Neural cell (in vitro differentiated cells): ENCODE data around the gene C2CD2.

Experiments
- EP300 ChIP-seq: fragments of 450-650 bp; conservative IDR thresholded peaks from 2 replicates; pipeline ENCODE4 v1.6.1; 2014; ENCODE audit warnings: antibody characterized with exemption, mild to moderate bottlenecking, moderate library complexity; ENCODE audit not compliant: poor library complexity, severe bottlenecking
- EZH2 ChIP-seq: fragments of 200-600, 300-800 bp; shearing (Covaris generic), sonication (generic); IDR thresholded peaks from 2 replicates; pipeline ENCODE4 v1.6.1; 2014; ENCODE audit warnings: antibody characterized with exemption, low read length, borderline replicate concordance, mild to moderate bottlenecking; ENCODE audit not compliant: insufficient read depth, poor library complexity, severe bottlenecking
- POLR2AphosphoS5 ChIP-seq: IDR thresholded peaks from 2 replicates; pipeline ENCODE4 v1.6.1; 2012
- RAD21 ChIP-seq: fragments of 450-650 bp; conservative IDR thresholded peaks from 2 replicates; pipeline ENCODE4 v1.6.1; 2014; ENCODE audit warnings: antibody characterized with exemption, mild to moderate bottlenecking, moderate library complexity
- SMC3 ChIP-seq: fragments of 450-650 bp; conservative IDR thresholded peaks from 2 replicates; pipeline ENCODE4 v1.6.1; 2014; ENCODE audit warnings: antibody characterized with exemption, mild to moderate bottlenecking, moderate library complexity; ENCODE audit not compliant: poor library complexity
- TAF1 ChIP-seq: IDR thresholded peaks from 2 replicates; pipeline ENCODE4 v1.6.1; 2012; ENCODE audit warnings: low read depth
- TF ChIP-seq, protein P1 (sequence below): fragments of 450-650 bp; IDR thresholded peaks from 2 replicates; pipeline ENCODE4 v1.5.1; 2014; ENCODE audit warnings: antibody characterized with exemption, mild to moderate bottlenecking, moderate library complexity; ENCODE audit not compliant: poor library complexity, severe bottlenecking
- TF ChIP-seq, protein P2 (sequence below): IDR thresholded peaks from 2 replicates; pipeline ENCODE4 v1.6.1; 2012; ENCODE audit warnings: borderline replicate concordance

DNA sequence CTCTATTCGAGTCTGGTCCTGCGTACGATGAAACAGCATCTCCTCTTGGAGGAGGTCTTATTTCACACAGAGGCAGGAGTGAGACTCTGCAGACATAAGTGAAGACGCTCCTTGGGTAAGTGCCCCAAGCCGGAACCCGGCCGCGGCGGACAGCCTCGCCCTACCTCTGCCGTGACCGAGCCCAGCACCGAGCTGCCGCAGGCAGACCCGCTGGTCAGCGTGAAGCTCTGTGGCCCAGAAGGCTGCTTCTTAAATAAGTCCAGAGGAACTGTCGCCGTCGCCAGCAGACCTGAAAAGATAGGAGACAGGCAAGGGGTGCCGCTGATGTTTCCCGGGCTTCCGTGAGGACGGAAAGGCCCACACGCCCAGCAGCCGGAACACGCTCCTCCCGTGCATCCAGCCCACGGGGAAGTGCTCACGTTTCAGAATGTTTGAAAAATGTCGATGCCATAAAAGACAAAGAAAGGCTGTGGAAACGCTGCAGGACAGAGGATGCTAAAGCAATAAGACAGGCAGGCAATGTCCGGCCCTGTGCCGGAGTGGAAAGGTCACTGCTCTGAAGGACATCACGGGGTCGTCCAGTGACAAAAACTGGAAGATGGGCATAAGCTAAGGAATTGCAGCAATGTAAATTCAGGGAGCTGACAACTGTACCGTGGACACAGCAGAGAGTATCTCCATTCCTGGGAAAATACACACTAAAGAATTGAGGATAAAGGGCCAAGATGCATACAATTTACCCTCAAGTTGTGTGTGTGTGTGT lies 46.1 kb downstream of the C2CD2 start:
- TF ChIP-seq, protein P1, sequence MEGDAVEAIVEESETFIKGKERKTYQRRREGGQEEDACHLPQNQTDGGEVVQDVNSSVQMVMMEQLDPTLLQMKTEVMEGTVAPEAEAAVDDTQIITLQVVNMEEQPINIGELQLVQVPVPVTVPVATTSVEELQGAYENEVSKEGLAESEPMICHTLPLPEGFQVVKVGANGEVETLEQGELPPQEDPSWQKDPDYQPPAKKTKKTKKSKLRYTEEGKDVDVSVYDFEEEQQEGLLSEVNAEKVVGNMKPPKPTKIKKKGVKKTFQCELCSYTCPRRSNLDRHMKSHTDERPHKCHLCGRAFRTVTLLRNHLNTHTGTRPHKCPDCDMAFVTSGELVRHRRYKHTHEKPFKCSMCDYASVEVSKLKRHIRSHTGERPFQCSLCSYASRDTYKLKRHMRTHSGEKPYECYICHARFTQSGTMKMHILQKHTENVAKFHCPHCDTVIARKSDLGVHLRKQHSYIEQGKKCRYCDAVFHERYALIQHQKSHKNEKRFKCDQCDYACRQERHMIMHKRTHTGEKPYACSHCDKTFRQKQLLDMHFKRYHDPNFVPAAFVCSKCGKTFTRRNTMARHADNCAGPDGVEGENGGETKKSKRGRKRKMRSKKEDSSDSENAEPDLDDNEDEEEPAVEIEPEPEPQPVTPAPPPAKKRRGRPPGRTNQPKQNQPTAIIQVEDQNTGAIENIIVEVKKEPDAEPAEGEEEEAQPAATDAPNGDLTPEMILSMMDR: no peak
- TF ChIP-seq RAD21 (no peak), EP300 (no peak), POLR2AphosphoS5 (no peak), TAF1 (no peak), SMC3 (no peak), EZH2 (no peak)
- TF ChIP-seq, protein P2, sequence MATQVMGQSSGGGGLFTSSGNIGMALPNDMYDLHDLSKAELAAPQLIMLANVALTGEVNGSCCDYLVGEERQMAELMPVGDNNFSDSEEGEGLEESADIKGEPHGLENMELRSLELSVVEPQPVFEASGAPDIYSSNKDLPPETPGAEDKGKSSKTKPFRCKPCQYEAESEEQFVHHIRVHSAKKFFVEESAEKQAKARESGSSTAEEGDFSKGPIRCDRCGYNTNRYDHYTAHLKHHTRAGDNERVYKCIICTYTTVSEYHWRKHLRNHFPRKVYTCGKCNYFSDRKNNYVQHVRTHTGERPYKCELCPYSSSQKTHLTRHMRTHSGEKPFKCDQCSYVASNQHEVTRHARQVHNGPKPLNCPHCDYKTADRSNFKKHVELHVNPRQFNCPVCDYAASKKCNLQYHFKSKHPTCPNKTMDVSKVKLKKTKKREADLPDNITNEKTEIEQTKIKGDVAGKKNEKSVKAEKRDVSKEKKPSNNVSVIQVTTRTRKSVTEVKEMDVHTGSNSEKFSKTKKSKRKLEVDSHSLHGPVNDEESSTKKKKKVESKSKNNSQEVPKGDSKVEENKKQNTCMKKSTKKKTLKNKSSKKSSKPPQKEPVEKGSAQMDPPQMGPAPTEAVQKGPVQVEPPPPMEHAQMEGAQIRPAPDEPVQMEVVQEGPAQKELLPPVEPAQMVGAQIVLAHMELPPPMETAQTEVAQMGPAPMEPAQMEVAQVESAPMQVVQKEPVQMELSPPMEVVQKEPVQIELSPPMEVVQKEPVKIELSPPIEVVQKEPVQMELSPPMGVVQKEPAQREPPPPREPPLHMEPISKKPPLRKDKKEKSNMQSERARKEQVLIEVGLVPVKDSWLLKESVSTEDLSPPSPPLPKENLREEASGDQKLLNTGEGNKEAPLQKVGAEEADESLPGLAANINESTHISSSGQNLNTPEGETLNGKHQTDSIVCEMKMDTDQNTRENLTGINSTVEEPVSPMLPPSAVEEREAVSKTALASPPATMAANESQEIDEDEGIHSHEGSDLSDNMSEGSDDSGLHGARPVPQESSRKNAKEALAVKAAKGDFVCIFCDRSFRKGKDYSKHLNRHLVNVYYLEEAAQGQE: no peak
